Activated CD4-positive, CD25-positive, alpha-beta regulatory T cell treated with anti-CD3 and anti-CD28 coated beads, Interleukin-2, amount 50 U/mL, for 72 hours (primary cell): ENCODE measurements around the gene WDR38.

ENCODE experiments used
- DNase-seq: peaks from one replicate; pipeline ENCODE4 v3.0.0; 2021

WDR38 gene

GRCh38 chr9:124859803-124860581, 6.7 kb downstream of the WDR38 start:
- DNase-seq = no peak

- no peak for DNase-seq
These were observed 7.5 kb downstream of the WDR38 start for GRCh38 chr9:124860582-124861341.

GRCh38 chr9:124861342-124862229, 8.3 kb downstream of the WDR38 start, which contains the start of the genes ARPC5L and RPL35:
Gene ARPC5L, plus strand, starts transcription at chr9:124862130. Its CDS starts 7,161 bp downstream, at chr9:124869291.
Gene RPL35, minus strand, starts transcription at chr9:124861957. Its CDS starts 45 bp downstream, at chr9:124861912.
- peak; percentile 97 for DNase-seq

- DNase-seq = no peak
These were observed 10.2 kb downstream of the WDR38 start for GRCh38 chr9:124863371-124863871.

GRCh38 chr9:124868511-124869465, 15.5 kb downstream of the WDR38 start:
- peak; percentile 93 for DNase-seq

GRCh38 chr9:124869466-124869985, 16.3 kb downstream of the WDR38 start:
- DNase-seq = peak; percentile 62

- DNase-seq = peak; percentile 81
These were observed 16.8 kb downstream of the WDR38 start for GRCh38 chr9:124869986-124870560.

GRCh38 chr9:124870723-124871122, 17.5 kb downstream of the WDR38 start:
- no peak for DNase-seq

- no peak for DNase-seq
These were observed 17.9 kb downstream of the WDR38 start for GRCh38 chr9:124871156-124871561.

GRCh38 chr9:124873664-124874063, 20.4 kb downstream of the WDR38 start:
- DNase-seq = no peak

GRCh38 chr9:124875501-124875900, 22.2 kb downstream of the WDR38 start:
- DNase-seq = no peak

GRCh38 chr9:124877021-124877782, 23.9 kb downstream of the WDR38 start:
- no peak for DNase-seq

- no peak for DNase-seq
These were observed 24.8 kb downstream of the WDR38 start for GRCh38 chr9:124878021-124878420.

- no peak for DNase-seq
These were observed 25.3 kb downstream of the WDR38 start for GRCh38 chr9:124878518-124878917.

GRCh38 chr9:124879226-124879625, 26.0 kb downstream of the WDR38 start:
- DNase-seq = no peak

- DNase-seq = no peak
These were observed 27.2 kb downstream of the WDR38 start for GRCh38 chr9:124880501-124880900.

- no peak for DNase-seq
These were observed 28.0 kb downstream of the WDR38 start for GRCh38 chr9:124881138-124881743.

GRCh38 chr9:124882231-124882630, 29.0 kb downstream of the WDR38 start:
- DNase-seq = no peak

- no peak for DNase-seq
These were observed 31.1 kb downstream of the WDR38 start for GRCh38 chr9:124884376-124884775.

GRCh38 chr9:124885551-124885950, 32.3 kb downstream of the WDR38 start:
- no peak for DNase-seq
